Measurements from ENCODE around the gene LIMD2. TPM values are rescaled to one million over a fixed set of nuclear protein-coding genes. Genes with fewer than 3 reads are reported as not detected.

The LIMD2 gene
- total and polyA plus RNA-seq, 2 experiments from 2014 or later: 20.7 to 31.1 TPM

DNA sequence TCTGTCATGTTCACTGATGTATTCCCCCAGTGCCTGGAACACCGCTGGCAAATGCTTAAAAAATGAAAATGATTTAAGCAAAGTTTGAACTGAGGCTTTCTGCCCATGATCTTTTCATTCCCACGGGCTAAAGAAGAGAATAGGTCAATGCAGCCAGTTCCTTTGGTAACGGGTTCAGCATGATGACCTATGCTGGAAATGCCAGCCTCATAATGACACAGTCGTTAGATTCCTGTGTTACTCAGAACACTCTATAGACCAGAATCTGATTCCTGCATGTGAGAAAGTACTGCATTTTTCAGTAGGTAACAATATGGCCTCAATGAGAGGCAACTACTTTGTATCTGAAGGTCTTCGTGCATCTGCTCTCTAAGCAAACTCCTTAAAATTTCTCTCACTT is 19.1 kb upstream of the LIMD2 start:
- H3K9me3 ChIP-seq (ENCODE audit: low read depth): no peaks in the 10 kb centered on the region
- H3K4me3 ChIP-seq: no peak overlapping the region
- H4K20me1 ChIP-seq (ENCODE audit: insufficient read depth, poor library complexity, severe bottlenecking): no peaks in the 10 kb centered on the region
- no peak overlapping the region for H3K4me2 ChIP-seq
- H3K27ac ChIP-seq: no peak overlapping the region
- H2AFZ ChIP-seq: no peak overlapping the region
- H3K4me1 ChIP-seq (ENCODE audit: insufficient read depth): no peaks in the 10 kb centered on the region
- WGBS (ENCODE audit: low lambda C conversion rate, missing lambda C conversion rate): 90% methylated on average over 5 of the region's 5 CpGs
- no peaks in the 10 kb centered on the region for H3K27me3 ChIP-seq
- H3K79me2 ChIP-seq: no peaks in the 10 kb centered on the region
- H3K36me3 ChIP-seq (replicated peaks; ENCODE audit: insufficient read depth, low read depth): no peaks in the 10 kb centered on the region
- no peak for TF ChIP-seq EZH2 (IDR thresholded peaks at IDR 0.05; ENCODE audit: borderline replicate concordance)
- TF ChIP-seq CTCF (IDR thresholded peaks at IDR 0.05; ENCODE audit: poor library complexity): no peak
- TF ChIP-seq EZH2phosphoT487 (IDR thresholded peaks at IDR 0.05; ENCODE audit: low read depth, severe bottlenecking, unreplicated experiment): no peak
- no peak for DNase-seq (ENCODE audit: low spot score)
- H3K9me2 ChIP-seq (replicated peaks; ENCODE audit: insufficient read depth): no peaks in the 10 kb centered on the region

GRCh38 chr17:63716426-63716825 is 16.5 kb upstream of the LIMD2 start:
- Histone ChIP-seq H3K9me3 (ENCODE audit: low read depth) (no peaks in the 10 kb centered on the region), H3K36me3 (replicated peaks; ENCODE audit: insufficient read depth, low read depth) (no peaks in the 10 kb centered on the region), H3K27ac (no peak overlapping the region), H4K20me1 (ENCODE audit: insufficient read depth, poor library complexity, severe bottlenecking) (no peaks in the 10 kb centered on the region), H3K4me3 (no peak overlapping the region), H2AFZ (no peak overlapping the region), H3K4me1 (ENCODE audit: insufficient read depth) (no peaks in the 10 kb centered on the region), H3K4me2 (no peak overlapping the region), H3K27me3 (no peaks in the 10 kb centered on the region), H3K9me2 (replicated peaks; ENCODE audit: insufficient read depth) (no peaks in the 10 kb centered on the region), H3K79me2 (no peaks in the 10 kb centered on the region)
- TF ChIP-seq CTCF (IDR thresholded peaks at IDR 0.05; ENCODE audit: poor library complexity): no peak
- TF ChIP-seq EZH2 (IDR thresholded peaks at IDR 0.05; ENCODE audit: borderline replicate concordance): no peak
- no peak for TF ChIP-seq EZH2phosphoT487 (IDR thresholded peaks at IDR 0.05; ENCODE audit: low read depth, severe bottlenecking, unreplicated experiment)
- 93% methylated on average over 3 of the region's 3 CpGs for WGBS (ENCODE audit: low lambda C conversion rate, missing lambda C conversion rate)
- DNase-seq (ENCODE audit: low spot score): no peak

GRCh38 chr17:63714550-63715277 is 14.8 kb upstream of the LIMD2 start:
- Histone ChIP-seq H3K79me2 (no peaks in the 10 kb centered on the region), H3K9me3 (ENCODE audit: low read depth) (no peaks in the 10 kb centered on the region), H2AFZ (no peak overlapping the region), H3K36me3 (replicated peaks; ENCODE audit: insufficient read depth, low read depth) (no peaks in the 10 kb centered on the region), H3K4me1 (ENCODE audit: insufficient read depth) (no peaks in the 10 kb centered on the region), H3K9me2 (replicated peaks; ENCODE audit: insufficient read depth) (no peaks in the 10 kb centered on the region), H3K27ac (no peak overlapping the region), H3K4me3 (no peak overlapping the region), H3K27me3 (no peaks in the 10 kb centered on the region), H3K4me2 (no peak overlapping the region), H4K20me1 (ENCODE audit: insufficient read depth, poor library complexity, severe bottlenecking) (no peaks in the 10 kb centered on the region)
- no peak for DNase-seq (ENCODE audit: low spot score)
- 68% methylated on average over 10 of the region's 10 CpGs for WGBS (ENCODE audit: low lambda C conversion rate, missing lambda C conversion rate)
- TF ChIP-seq EZH2 (IDR thresholded peaks at IDR 0.05; ENCODE audit: borderline replicate concordance) (no peak), EZH2phosphoT487 (IDR thresholded peaks at IDR 0.05; ENCODE audit: low read depth, severe bottlenecking, unreplicated experiment) (no peak)

DNA sequence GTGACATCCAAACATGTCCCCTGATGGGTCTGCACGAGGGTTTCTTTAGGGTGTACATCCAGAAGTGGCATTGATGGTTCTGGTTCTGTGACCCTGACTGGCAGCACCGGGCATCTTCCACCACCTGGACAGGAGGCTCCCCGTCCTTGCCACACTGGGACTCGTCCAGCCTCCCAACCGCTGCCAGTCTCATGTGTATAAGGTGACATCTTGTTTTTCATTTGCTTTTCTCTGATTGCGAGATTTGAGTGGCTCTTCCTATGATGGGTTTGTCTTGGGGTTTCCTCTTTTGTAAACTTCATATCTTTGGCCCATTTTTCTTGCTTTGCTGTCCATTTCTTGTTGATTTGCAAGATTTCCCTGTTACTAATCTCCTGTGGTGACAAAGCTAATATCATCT is 9.2 kb upstream of the LIMD2 start:
- 96% methylated on average over 6 of the region's 6 CpGs for WGBS (ENCODE audit: low lambda C conversion rate, missing lambda C conversion rate)
- Histone ChIP-seq H3K9me3 (ENCODE audit: low read depth) (no peaks in the 10 kb centered on the region), H3K4me3 (no peak overlapping the region), H3K79me2 (no peaks in the 10 kb centered on the region), H4K20me1 (ENCODE audit: insufficient read depth, poor library complexity, severe bottlenecking) (no peaks in the 10 kb centered on the region), H3K9me2 (replicated peaks; ENCODE audit: insufficient read depth) (no peaks in the 10 kb centered on the region), H3K27me3 (no peaks in the 10 kb centered on the region), H3K27ac (no peak overlapping the region), H3K4me2 (no peak overlapping the region), H3K4me1 (ENCODE audit: insufficient read depth) (no peaks in the 10 kb centered on the region), H2AFZ (no peak overlapping the region), H3K36me3 (replicated peaks; ENCODE audit: insufficient read depth, low read depth) (no peaks in the 10 kb centered on the region)
- no peak for DNase-seq (ENCODE audit: low spot score)
- no peak for TF ChIP-seq CTCF (IDR thresholded peaks at IDR 0.05; ENCODE audit: poor library complexity)
- no peak for TF ChIP-seq EZH2 (IDR thresholded peaks at IDR 0.05; ENCODE audit: borderline replicate concordance)
- TF ChIP-seq EZH2phosphoT487 (IDR thresholded peaks at IDR 0.05; ENCODE audit: low read depth, severe bottlenecking, unreplicated experiment): no peak

Data from hepatocyte (in vitro differentiated cells).